HT1080 (cell line): Measurements from ENCODE around the gene IRAK3. TPM values are rescaled to one million over a fixed set of nuclear protein-coding genes. Genes with fewer than 3 reads are reported as not detected.
"Not testable (repeated sequence)": the region's sequence is repeated elsewhere in the genome, so short reads cannot be mapped to it uniquely, and the experiment has no call there.

Experiments used
- DNase-seq: peaks from one replicate; pipeline ENCODE4 v3.0.0-alpha.2; 2015; ENCODE audit warnings: low read depth
- total RNA-seq: library from RNA; depleted of rRNA; stranded (reverse); fragments of >200 nt; shearing (Covaris generic); gene quantifications from 2 replicates; pipeline ENCODE4 v1.2.3, GENCODE V29; 2014

Gene IRAK3
- total RNA-seq, 1 experiment from 2014 or later: 0.03 TPM

DNA sequence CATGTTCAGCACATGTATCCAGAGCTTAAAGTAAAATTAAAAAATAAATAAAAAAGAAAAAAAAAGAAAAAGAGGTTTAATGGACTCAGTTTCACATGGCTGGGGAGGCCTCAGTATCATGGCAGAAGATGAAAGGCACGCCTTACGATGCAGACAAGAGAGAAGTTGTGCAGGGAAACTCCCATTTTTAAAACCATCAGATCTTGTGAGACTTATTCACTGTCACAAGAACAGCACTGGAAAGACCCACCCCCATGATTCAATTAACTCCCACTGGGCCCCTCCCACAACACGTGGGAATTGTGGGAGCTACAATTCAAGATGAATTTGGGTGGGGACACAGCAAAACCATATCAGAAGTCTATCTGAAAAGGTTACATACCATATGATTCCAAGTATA lies 24.0 kb downstream of the IRAK3 start:
- DNase-seq: not testable (repeated sequence)

DNA sequence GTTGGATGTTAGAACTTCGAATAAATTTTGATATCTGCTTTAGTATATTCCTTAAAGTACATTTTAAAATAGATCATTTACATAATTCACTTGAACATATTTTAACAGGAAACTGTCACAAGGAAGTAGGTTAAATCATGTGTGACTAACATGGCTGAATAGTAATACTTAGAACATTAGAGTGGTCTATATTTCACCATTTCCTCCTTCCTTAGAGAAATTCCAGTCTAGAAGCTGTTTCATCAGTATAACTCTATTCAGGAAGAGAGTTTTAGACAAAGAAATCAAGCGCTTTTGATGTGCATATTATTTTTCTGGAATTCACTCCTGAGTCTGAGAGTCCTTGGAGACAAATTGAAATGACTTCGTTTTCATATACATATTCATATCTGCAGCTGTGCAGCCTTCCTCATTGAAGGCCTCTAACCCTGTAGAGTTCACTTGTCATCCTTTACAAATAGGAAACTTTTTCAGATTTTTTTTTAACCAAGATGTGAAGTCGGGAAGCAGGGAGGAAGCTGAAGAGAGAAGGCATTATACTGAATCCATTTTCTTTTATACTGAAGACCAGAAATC lies 28.4 kb downstream of the IRAK3 start:
- DNase-seq: no peak

DNA sequence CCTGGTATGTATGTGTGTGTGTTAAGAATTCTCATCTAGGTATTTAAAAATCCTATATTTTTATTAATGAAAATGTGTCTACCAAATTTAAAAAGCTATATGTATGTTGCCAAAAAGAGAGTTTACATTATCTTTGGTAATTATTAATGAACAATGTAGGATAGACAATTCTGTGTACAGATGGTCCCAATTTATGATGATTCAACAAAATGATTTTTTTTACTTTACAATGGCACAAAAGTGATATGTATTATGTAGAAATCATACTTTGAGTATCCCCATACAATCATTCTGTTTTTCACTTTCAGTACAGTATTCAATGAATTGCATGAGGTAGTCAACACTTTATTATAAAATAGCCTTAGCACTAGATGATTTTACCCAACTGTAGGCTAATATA lies 39.4 kb downstream of the IRAK3 start:
- DNase-seq: no peak

DNA sequence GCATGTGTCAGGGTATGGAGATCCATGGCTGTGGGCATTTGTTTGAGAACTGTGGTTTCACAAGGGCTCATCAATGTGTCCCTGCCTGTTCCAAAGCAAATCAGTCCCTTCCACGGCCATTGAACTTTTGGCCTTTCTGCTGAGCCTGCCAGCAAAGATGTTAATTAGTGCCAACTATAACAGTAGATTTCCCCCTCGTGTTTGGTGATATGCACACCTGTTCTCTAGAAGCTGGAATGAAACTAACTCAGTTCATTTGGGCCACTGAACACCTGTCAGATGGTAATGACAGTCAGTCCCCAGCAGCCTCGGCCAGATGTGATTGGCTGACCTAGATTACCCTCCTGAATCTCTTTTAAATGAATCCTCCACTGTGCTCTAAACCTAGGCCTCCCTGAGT lies 43.2 kb downstream of the IRAK3 start:
- no peak for DNase-seq

DNA sequence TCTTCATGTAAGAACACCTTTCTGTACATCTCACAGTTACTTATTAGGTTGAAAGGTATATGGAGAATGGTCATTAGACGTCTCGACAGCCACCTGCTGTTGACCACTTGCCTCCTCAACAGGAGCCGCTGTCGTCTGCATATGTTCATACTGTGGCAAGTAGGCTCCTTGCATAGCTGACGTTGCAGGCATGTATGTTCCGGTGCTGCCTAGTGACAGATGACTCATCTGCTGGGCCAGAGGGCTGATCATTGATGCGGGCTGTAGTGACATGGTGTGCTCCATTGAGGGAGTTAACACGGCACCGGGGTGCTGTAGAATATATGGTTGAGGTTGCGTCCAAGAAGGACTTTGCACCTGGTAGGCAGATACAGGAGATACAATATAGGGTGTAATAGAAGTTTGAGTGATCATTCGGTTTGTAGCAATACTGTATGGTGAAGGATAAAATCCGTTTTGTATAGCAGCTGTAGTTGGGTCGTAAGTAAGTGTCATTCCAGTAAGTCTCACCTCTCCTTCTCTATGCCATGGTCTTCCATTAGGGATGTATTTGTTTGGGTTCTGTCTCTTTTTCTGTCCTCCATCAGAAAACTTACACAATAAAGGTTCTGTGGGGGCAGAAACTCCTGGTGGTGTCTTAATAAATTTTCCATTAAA lies 45.2 kb downstream of the IRAK3 start:
- peak; percentile 45 for DNase-seq

DNA sequence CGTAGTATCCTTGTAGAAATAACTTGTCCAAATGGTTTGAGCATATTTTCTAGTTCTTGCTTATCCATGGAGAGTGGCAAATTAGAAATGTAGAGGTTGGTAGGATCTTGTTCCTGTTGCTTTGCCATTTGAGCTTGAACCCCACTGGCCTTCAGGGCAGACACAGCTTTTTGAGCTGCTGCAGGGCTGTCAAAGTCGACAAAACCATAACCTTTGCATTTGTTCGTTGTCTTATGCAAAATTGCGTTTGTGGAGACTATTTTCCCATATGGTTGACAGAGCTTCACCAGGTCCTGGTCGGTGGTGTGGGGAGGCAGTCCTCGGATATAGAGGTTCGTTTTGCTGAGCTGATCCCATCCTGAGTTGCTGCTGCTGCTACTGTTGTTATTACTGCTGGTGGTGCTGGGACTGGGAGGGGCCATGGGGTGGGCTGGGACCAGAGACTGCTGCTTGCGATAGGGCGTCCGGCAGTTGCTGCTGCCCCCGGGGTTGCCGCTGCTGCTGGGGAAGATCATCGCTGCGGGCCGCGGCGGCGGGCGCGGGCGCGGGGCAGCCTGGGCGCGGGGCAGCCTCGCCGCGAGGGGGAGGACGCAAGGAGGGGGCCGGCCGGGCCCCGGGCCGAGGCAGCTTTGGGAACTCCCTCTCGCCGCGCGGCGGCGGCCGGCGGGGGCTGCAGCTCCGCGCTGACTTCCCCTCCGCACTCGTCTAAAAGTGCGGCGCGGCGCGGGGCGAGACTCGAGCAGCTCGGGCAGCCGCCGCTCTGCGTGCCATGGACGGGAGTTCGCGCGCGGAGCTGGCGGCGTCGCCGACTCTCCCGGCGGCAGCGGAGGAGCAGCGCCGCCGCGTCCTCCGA lies 46.0 kb downstream of the IRAK3 start:
- peak; percentile 2 for DNase-seq

DNA sequence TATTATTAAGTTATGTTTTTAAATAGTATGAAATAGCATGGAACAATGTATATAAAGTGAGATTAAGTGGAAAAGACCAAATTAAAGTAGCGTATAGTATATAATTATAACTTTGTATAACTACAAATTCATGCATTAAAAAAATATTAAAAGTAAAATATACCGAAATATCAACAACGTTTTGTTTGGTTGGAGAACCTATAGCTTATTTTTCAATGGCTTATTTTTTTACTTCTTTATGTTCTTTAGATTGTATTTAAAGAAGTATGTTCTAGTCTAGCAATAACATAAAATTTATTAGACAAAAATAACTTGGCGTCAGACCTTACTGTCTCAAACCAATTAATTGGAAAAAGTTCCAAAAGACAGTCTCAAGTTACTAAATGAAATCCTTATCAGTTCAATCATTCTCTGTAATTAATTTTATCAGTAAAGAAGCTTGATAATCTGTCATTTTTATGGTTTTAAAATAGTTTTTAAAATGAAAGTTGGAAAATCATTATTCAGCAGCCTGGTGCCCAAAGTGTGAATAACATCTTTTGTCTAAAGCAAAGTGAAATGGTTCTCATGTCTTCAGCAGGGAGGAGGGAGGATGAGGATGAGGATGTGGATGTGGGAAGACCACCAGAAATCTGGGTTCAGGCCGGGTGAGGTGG lies 46.7 kb downstream of the IRAK3 start:
- DNase-seq: no peak

DNA sequence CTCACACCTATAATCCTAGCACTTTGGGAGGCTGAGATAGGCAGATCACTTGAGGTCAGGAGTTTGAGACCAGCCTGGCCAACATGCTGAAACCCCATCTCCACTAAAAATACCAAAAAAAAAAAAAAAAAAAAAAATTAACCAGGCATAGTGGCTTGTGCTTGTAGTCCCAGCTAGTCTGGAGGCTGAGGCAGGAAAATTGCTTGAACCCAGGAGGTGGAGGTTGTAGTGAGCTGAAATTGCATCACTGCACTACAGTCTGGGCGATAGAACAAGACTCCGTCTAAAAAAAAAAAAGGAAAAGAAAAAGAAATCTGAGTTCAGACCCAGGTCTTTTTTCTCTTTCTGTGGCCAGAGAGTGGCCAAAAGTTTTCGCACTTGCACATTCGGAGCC lies 47.3 kb downstream of the IRAK3 start:
- not testable (repeated sequence) for DNase-seq

DNA sequence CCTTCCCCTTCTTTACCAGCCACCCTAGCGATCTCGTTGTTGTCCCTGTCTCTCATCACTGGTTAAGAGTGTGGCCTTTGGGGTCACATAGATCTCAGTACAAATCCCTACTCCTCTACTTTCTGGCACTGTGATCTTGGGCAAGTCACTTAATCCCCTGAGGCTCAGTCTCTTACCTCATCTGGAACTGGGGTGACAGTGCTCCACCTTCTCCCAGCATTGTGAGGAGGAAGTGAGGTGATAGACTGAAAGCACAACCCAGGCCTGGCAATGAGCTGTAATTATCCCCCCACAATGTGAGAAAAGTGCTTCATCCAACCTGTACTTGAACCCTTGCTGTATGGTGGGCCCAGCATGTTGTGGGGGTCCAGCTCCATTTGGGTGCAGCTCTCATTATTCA lies 48.0 kb downstream of the IRAK3 start:
- no peak for DNase-seq

DNA sequence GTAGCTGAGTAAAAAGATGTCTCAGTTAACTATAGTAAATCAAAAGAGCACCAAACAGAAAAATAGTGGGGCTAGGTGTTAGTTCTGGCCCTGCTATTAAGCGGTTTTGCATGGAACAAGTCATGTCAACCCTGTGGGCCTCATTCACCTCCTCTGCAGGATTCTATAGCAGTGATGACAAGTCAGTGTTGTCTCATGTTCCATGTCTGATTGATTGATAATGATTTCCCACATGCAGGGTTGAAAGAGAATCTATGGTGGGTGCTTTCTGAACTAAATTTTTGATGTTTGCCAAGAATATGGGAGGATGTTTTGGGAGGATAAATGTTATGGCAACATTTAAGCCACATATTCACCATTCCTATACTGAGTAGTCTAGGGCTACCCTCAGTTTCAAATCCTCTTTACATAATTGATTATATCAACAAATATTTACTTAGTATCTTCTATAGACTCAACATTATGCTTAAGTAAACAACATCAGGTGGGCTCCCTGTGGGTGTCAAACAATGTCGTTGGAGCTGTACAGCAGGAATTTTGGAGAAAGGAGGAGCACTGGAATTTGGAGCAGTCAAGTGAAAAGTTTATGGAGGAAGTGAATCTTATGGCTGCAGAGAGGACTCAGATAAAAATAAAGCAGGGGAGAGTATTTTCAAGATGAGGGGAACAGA lies 48.6 kb downstream of the IRAK3 start:
- no peak for DNase-seq

DNA sequence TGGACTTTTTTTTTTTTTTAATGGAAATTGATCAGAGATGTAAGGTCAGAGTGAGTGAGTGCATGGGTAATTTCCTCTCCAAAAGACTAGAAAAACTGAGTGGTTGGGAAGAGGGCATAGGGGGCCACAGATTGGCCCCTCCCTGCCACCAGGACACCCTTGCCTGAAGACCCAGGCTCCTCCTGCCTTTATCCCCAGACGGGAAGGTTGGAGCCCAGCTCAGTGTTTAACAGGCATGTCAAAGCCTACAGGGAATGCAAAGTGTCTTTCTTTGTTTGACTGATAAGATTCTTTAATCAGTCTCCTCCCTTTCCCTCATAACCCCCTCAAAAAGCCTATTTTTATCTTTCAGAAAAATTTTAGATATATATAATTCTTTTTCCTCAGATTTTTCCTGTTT lies 50.3 kb downstream of the IRAK3 start:
- no peak for DNase-seq

DNA sequence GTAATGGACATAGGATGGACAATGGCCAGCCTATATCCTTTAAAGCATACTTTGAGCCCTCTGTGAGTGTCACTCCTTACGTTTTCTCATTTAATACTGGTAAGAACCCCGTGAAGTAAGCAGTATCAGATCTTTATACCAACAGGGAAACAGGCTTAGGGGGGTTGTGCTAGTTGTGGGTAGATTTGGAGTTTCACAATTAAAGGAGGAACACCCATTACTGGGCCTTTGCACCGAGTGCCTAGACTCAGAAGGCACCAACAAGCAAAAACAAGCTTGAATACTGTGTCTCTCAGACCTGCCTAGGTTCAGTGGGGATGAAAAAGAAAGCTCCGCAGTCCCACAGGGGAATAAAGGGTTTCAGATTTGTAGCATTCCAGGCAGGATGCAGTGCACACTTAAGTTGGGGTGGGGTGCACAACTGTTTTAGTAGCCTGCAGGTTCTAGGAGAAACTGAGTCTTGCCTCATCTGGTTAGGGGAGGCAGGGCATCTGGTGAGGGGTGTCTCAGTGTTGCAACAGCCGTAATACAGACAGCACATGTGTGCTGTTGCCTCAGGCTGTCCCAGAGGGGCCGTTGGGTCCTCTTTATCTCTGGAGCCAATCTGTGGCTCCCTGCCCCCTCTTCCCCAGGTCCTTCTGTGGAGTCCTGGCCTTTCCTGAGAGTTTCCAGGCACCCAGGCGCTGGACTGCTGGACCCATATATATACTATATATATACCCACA lies 51.2 kb downstream of the IRAK3 start:
- no peak for DNase-seq

DNA sequence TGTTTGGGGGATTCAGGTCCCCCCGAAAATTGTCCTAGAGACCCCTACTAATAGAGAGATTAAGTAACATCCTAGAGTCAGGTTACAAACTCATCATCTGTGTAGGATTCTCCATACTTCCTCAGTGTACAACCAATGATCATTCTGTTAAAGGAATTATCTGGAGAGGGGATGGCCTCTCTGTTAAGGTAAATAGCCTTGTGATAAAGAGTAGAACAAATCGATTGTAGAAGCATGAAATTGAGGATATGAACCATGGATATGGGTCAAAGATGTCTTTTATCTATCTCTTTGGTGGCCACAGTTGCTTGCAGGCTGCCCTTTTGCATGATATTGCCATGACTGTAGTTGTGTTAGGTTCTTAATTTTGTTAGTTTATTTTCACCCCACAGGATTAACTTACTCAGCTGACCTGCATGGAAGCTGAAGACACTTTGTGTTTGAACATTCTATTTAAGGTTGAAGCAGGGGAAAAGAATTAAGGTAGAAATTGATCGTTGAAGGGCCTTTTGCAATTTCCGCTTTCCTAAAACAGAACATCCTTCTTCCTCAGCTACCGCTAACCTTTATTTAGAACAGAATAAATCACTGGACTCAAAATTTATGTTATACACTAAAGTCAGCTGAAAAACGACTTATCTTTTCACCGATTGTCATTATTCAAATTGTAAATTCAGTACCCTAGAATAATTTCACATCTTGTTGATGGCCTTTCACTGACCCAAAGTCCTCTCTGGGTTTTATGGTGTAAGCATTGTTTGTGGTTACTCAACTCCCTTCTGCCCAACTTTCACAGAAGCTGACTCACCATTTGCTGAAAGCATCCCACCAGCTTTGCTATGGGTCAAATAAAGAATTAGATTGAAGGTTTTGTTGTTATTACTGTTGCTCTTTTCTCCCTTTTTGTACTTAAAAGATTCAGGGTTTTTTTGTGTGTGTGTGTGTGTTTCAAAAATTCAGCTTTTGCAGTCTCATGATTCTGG lies 52.3 kb downstream of the IRAK3 start:
- DNase-seq: peak; percentile 53

DNA sequence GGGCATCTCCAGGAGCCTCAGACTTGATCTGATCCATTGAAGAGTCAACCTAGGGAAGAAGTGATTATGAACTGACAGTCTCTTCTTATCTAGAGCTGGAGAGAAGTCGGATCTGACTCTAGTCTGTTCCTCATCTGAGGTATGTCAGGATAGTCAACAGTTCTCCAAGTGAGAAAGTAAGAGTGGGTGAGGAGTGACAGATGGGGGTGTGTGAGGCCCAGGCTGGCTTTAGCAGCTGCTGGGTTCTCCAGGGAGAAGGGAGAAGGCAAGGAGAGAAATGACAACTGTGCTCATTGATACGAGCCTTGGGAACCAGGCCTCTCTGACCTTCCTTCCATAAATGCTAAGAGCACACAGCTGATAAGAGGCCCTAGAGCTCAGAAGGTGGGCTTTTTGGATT lies 53.3 kb downstream of the IRAK3 start:
- DNase-seq: no peak

DNA sequence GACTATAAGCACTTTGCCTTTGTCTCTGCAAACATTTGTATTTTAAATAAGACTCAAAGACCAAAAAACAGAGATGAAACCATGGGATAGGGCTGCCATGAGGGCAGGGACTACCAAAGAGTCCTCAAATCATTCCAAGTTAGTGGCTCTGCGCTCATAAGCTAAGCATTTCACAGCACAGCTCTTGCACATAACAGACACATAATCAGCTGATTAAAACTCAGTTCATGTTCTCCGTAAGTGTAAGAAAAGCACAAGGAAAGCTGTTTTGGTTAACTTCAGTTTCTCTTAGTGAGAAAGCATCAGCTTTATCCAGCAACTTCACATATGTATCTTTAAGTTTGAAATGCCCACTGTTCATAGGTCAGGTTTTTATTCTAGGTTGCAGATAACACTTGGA lies 54.9 kb downstream of the IRAK3 start:
- no peak for DNase-seq

DNA sequence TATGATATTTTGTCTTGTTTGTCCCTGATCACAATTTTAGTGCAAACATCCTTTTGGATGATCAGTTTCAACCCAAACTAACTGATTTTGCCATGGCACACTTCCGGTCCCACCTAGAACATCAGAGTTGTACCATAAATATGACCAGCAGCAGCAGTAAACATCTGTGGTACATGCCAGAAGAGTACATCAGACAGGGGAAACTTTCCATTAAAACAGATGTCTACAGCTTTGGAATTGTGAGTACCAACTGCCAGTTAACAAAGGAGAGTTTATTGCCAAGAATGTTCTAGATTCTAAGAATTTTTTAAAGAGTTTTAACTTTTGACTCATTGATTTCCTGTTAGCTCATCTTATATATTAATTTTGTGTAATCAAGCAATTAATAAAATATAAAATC lies 55.4 kb downstream of the IRAK3 start:
- no peak for DNase-seq

DNA sequence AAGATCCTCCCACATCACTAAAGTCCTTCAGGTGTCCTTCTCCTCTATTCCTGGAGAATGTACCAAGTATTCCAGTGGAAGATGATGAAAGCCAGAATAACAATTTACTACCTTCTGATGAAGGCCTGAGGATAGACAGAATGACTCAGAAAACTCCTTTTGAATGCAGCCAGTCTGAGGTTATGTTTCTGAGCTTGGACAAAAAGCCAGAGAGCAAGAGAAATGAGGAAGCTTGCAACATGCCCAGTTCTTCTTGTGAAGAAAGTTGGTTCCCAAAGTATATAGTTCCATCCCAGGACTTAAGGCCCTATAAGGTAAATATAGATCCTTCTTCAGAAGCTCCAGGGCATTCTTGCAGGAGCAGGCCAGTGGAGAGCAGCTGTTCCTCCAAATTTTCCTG lies 58.7 kb downstream of the IRAK3 start:
- no peak for DNase-seq

DNA sequence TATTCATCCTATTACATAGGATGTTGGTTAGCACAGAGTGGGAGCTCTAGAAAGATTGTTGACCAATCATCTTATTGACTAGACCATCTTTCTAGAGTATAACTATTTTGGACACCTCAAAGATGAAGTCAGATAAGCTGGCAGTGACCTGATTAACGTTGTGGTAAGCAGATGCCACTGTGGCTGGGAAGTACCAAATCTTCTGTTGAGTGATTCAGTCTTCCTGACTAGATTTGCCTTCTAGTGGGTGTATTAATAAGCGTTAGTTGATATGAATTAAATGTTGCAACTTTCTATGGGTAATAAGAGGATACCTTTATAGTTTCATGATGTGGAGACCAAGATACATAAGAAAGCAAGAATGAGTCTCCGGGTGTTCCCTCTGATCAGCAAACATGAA lies 62.0 kb downstream of the IRAK3 start:
- DNase-seq: no peak

DNA sequence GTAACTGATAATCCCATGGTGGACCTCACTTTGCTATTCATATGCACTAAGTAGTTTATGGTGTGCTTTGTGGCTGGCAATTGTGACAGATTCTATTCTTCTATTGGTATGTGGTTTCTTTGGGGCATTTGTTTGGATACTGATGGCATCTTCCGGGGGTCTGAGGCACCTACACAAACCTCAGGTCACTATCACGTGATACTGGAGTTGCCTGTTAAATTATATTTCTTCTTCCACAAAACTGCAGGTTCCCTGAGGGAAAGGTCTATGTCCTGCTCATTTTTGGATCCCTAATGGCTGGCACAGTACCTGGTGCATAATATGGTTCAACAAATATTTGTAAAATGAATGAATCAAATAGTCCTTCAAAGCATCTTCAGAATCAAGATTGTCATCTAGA lies 63.8 kb downstream of the IRAK3 start:
- no peak for DNase-seq

DNA sequence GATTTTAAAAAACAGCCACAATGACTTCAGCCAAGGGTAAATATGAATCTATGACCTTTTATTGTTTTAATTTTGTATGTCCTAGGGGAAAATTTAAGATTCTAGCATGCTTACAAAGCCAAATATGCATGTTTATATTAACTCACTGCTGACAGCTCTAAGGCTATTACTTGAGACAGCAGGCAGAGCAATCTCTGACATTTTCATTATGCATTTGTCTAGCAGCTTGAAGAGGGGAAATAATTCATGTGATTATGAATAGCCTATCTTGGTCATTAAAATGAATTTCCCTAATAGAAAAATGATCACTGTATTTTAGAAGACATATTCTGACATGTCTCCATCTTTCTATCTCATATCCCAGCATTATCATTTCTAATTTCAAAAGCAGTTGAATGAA lies 66.7 kb downstream of the IRAK3 start:
- no peak for DNase-seq
